Dermis microvascular lymphatic vessel endothelial cell (primary cell): ENCODE data around the gene SPATA16. TPM values are rescaled to one million over a fixed set of nuclear protein-coding genes. Genes with fewer than 3 reads are reported as not detected.

Experiments used
- DNase-seq, 2 donors: peaks; one replicate each; pipeline versions ENCODE4 v3.0.0 to v3.0.0-alpha.2; 2010; ENCODE audit warnings: low read depth in 2 of 2
- total RNA-seq: library from RNA; depleted of rRNA; stranded (reverse); fragments of >200 nt; gene quantifications from 2 replicates; pipeline ENCODE4 v1.2.1, GENCODE V29; 2014

Gene SPATA16
- total RNA-seq, 1 donor from 2014 or later = not detected

GRCh38 chr3:173007079-173007723, 133.8 kb downstream of the SPATA16 start:
- DNase-seq = no peak

- DNase-seq = no peak
Observed at GRCh38 chr3:173006006-173006405, 135.0 kb downstream of the SPATA16 start.

- DNase-seq = no peak
Observed at GRCh38 chr3:173004681-173005080, 136.4 kb downstream of the SPATA16 start.

- DNase-seq = no peak
Observed at GRCh38 chr3:173003956-173004355, 137.1 kb downstream of the SPATA16 start.

- no peak for DNase-seq
Observed at GRCh38 chr3:173003471-173003870, 137.6 kb downstream of the SPATA16 start.

- DNase-seq = no peak
Observed at GRCh38 chr3:173001622-173002021, 139.4 kb downstream of the SPATA16 start.

GRCh38 chr3:173000553-173000952, 140.5 kb downstream of the SPATA16 start:
- no peak for DNase-seq

- no peak for DNase-seq
Observed at GRCh38 chr3:172993412-172993811, 147.6 kb downstream of the SPATA16 start.

- DNase-seq = no peak
Observed at GRCh38 chr3:172991424-172991996, 149.5 kb downstream of the SPATA16 start.

- DNase-seq = no peak
Observed at GRCh38 chr3:172989373-172989772, 151.7 kb downstream of the SPATA16 start.

GRCh38 chr3:172987273-172987672, 153.8 kb downstream of the SPATA16 start:
- DNase-seq = peak in 1 of 2 donors; percentile 3

GRCh38 chr3:172984914-172985313, 156.1 kb downstream of the SPATA16 start:
- no peak for DNase-seq

GRCh38 chr3:172982736-172983364, 158.2 kb downstream of the SPATA16 start:
- peak in 1 of 2 donors; percentile 2 for DNase-seq

- no peak for DNase-seq
Observed at GRCh38 chr3:172981407-172981983, 159.5 kb downstream of the SPATA16 start.

- peak; percentile 1 to 12 for DNase-seq
Observed at GRCh38 chr3:172980849-172981248, 160.2 kb downstream of the SPATA16 start.

- no peak for DNase-seq
Observed at GRCh38 chr3:172977696-172978095, 163.3 kb downstream of the SPATA16 start.

- DNase-seq = no peak
Observed at GRCh38 chr3:172974969-172975368, 166.1 kb downstream of the SPATA16 start.

- no peak for DNase-seq
Observed at GRCh38 chr3:172973799-172974198, 167.2 kb downstream of the SPATA16 start.

- DNase-seq = no peak
Observed at GRCh38 chr3:172972717-172973116, 168.3 kb downstream of the SPATA16 start.

- no peak for DNase-seq
Observed at GRCh38 chr3:172972067-172972466, 169.0 kb downstream of the SPATA16 start.

GRCh38 chr3:172968646-172969045, 172.4 kb downstream of the SPATA16 start:
- no peak for DNase-seq

- DNase-seq = no peak
Observed at GRCh38 chr3:172965256-172965655, 175.8 kb downstream of the SPATA16 start.
